Transverse colon (tissue), 4 donors: ENCODE data around the gene TFRC.

Experiments
- CTCF ChIP-seq, 5 experiments: fragments of 200-600 bp in 3 of 5; fragments of 450-650 bp in 2 of 5; sonication (generic) in 3 of 5; IDR thresholded peaks; 1 replicate in 2 of 5; 2 replicates in 3 of 5; pipeline ENCODE4 v1.5.1; 2016 to 2017; ENCODE audit warnings: antibody characterized with exemption in 5 of 5, inconsistent platforms in 3 of 5, mild to moderate bottlenecking in 2 of 5, moderate library complexity in 1 of 5
- EP300 ChIP-seq: sonication (generic); formaldehyde crosslinking; IDR thresholded peaks from one replicate; pipeline ENCODE4 v1.6.1; 2017; ENCODE audit warnings: antibody characterized with exemption, low read depth
- POLR2A ChIP-seq: fragments of 450-650 bp; IDR thresholded peaks from one replicate; pipeline ENCODE4 v1.6.1; 2016; ENCODE audit warnings: antibody characterized with exemption, mild to moderate bottlenecking, moderate library complexity
- POLR2AphosphoS5 ChIP-seq, 3 donors: sonication (generic); formaldehyde crosslinking; IDR thresholded peaks; one replicate each; pipeline ENCODE4 v1.6.1; 2016; ENCODE audit warnings: antibody characterized with exemption in 3 of 3

GRCh38 chr3:196050597-196050996 lies 31.3 kb downstream of the TFRC start:
- TF ChIP-seq EP300 (no peak), CTCF (IDR thresholded peaks at IDR 0.05) (no peak), POLR2A (no peak), POLR2AphosphoS5 (IDR thresholded peaks at IDR 0.05) (no peak)
